HG02885 (cell line): ENCODE results near the gene NLRX1.
"Not testable (repeated sequence)": the region's sequence is repeated elsewhere in the genome, so short reads cannot be mapped to it uniquely, and the experiment has no call there.

Experiments used
- ATAC-seq: cut with Tn5 transposase; IDR thresholded peaks from one replicate; pipeline ENCODE4 v1.9.1; 2021; ENCODE audit warnings: mild to moderate bottlenecking; ENCODE audit not compliant: unreplicated experiment, poor library complexity

Gene NLRX1, protein sequence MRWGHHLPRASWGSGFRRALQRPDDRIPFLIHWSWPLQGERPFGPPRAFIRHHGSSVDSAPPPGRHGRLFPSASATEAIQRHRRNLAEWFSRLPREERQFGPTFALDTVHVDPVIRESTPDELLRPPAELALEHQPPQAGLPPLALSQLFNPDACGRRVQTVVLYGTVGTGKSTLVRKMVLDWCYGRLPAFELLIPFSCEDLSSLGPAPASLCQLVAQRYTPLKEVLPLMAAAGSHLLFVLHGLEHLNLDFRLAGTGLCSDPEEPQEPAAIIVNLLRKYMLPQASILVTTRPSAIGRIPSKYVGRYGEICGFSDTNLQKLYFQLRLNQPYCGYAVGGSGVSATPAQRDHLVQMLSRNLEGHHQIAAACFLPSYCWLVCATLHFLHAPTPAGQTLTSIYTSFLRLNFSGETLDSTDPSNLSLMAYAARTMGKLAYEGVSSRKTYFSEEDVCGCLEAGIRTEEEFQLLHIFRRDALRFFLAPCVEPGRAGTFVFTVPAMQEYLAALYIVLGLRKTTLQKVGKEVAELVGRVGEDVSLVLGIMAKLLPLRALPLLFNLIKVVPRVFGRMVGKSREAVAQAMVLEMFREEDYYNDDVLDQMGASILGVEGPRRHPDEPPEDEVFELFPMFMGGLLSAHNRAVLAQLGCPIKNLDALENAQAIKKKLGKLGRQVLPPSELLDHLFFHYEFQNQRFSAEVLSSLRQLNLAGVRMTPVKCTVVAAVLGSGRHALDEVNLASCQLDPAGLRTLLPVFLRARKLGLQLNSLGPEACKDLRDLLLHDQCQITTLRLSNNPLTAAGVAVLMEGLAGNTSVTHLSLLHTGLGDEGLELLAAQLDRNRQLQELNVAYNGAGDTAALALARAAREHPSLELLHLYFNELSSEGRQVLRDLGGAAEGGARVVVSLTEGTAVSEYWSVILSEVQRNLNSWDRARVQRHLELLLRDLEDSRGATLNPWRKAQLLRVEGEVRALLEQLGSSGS

DNA sequence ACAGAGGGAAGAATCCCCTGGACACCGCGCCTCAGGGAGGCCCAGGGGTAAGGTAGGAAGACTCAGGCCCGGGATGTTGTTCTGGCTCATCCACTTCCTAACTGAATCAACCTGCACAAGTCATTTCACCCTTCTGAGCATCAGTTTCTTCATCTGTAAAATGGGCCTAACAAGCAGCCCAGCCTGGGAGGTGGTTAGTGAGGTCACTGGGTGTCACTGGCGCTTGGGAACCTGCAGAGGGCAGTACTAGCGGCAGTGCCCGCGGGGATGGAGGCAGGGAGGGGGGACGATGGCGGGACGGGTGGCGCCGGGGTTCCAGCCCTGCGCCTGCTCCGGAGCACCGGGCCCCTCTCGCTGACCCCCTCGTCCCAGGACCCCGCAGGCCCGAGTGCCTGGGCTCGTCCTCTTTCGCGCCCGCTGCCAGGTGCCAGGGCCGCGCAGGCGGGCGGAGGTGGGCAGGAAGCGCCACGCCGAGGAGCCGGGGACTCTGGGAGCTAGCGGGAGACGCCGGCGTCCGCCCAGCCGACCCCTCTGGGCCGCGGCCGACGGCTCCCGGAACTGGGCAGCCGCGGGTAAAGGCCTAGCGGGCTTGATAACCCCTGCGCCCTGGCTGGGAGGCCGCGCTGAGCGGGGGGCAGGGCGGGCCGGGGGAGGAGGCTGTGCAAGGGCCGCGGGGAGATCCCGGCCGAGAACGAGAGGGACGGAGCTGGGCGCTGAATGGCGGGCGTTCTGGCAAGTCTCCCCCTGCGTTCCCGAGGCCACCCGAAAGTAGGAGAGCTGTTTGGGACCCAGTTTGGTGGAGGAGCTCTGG is at the start of gene NLRX1:
Gene NLRX1, plus strand, starts transcription at position 255 of the 811 bp plus-strand sequence. CDS start 2,679 bp downstream, outside the sequence.
- ATAC-seq = peak; percentile 94

DNA sequence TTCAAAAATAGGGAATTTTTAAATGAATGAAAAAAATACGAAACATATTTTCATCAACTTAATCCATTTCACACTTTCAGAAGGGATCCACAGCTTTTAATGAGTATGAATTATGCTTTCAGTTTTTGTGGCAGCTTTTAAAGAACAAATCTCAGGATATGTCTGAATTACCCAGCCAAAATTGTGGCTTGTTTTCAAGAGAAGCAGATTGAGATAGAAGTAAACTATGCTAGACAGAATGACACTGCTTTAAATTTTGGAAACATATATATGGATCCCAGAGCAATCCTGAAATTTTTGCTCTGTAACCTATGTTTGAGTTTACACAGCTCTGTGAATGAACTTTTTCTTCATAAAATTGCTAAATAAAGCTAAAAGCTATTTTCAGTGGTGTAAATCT is 49.6 kb upstream of the NLRX1 start:
- ATAC-seq = no peak

DNA sequence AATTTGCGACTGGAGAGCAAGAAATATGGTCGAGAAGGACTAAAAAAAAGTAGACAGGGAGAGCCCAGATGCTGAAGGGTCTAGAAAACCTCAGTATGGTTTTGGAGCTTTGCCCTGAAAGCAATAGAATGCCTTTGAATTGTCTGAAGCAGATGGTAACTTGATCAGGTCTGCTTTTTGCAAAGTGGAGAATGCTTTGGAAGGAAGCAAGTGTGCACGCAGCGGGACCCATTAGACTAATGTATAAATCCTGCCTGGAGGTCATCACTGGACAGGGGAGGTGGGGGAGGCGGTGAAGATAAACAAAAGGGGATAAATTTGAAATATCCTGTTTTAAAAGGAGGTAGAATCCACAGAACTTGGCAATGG is 47.9 kb upstream of the NLRX1 start:
- no peak for ATAC-seq

DNA sequence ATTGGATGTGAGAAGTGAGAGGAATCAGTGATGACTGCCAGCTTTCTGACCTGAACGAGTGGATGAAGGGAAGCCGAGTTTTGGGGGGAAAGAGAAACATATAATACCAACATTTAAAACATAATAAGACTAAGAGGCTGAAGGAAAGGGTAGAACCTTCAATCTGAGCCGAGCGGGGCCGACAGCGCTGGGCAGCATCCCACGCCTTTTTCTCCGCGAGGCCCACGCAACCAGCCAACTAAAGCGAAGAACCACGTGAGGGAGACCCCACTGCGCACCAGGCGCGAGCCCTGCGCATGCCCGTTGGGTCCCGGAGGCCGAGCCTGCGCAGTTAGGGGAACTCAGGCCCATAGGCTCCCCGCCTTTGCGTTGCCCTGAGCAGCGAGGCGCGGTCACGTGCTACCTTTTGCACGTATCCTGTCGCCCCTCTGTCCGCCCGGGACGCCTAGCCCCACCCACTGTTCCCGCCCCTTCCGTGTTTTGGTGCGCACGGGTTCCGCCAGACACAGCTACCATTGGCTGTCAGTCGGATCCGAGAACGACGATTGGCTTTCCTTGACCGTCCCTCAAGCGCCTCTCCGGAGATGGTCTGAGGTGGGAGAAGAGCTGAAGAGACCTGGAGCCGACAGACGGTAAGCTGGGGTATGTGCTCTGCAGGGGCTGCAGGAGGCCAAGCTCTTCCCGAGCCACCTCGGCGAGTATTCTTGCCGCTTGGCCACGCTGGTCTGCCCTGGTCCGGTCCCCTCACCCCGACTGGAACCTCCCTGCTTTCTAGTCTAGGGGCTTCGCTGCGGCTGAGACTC is 47.3 kb upstream of the NLRX1 start, which contains the start of gene HINFP:
Gene HINFP, plus strand, starts transcription at position 573 of the 803 bp plus-strand sequence. CDS start 5,365 bp downstream, outside the sequence.
- ATAC-seq = peak; percentile 96

DNA sequence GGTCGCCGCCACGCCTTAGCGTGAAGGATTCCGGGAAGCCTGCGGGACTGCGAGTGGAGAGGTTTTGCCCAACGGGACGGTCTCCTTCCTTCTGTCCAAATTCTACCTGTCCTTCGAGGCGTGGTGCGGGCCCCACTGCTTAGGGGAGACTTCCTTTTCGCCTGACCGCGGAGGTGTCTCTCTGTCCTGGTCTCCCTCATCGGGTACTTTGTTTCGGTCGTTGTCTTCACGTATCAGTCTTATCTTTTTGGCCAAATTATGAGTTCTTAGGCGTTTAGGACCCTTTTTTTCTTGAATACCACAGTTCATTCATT is 46.8 kb upstream of the NLRX1 start:
- ATAC-seq = no peak

DNA sequence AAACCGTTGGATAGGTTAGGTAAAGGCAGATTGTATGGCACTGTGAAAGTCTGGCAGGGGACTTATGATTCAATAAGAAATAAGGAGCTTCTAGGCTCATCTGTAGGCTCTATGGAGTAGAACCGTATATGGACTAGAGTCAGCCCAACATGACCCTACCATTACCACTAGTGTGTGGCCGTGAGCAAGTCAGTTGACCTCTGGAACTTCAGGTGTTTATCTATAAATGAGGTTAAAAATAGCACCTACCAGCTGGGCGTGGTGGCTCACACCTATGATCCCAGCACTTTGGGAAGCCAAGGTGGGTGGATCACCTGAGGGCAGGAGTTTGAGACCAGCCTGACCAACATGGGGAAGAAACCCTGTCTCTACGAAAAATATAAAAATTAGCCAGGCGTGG is 42.7 kb upstream of the NLRX1 start:
- ATAC-seq = no peak

DNA sequence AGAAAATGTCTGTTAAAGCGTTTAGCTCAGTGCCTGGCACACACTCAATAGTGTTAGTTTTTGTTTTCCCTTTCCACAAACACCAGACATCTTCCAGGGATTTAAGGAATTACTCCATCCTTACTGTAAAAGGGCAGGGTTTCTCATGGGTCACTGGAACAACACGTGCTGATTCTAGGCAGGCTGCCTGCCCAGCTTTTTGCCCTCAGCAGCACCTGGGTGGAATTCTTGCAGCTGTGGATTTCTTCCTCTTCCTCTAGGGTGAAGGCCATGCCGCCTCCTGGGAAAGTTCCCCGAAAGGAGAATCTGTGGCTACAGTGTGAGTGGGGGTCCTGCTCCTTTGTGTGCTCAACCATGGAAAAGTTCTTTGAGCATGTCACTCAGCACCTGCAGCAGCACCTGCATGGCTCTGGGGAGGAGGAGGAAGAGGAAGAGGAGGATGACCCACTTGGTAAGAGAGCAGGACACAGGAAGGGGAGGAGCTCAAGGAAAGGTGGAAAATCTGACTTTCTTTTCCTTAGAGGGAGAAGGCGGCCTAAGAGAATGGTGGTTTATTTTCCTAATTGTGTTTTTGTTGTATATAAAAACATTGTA is 41.8 kb upstream of the NLRX1 start:
- no peak for ATAC-seq

DNA sequence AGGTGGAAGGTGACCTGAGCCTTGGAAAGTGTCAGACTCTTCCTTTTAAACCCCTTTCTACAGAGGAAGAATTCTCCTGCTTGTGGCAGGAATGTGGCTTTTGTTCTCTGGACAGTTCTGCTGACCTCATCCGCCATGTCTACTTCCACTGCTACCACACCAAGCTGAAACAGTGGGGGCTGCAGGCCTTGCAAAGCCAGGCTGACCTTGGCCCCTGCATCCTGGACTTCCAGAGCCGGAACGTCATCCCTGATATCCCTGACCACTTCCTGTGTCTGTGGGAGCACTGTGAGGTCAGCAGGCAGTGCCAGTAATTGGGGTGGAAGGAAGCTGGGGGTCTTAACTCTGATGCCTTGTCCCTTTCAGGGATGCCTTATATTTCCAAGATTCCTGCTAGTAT is 37.9 kb upstream of the NLRX1 start:
- ATAC-seq = no peak

DNA sequence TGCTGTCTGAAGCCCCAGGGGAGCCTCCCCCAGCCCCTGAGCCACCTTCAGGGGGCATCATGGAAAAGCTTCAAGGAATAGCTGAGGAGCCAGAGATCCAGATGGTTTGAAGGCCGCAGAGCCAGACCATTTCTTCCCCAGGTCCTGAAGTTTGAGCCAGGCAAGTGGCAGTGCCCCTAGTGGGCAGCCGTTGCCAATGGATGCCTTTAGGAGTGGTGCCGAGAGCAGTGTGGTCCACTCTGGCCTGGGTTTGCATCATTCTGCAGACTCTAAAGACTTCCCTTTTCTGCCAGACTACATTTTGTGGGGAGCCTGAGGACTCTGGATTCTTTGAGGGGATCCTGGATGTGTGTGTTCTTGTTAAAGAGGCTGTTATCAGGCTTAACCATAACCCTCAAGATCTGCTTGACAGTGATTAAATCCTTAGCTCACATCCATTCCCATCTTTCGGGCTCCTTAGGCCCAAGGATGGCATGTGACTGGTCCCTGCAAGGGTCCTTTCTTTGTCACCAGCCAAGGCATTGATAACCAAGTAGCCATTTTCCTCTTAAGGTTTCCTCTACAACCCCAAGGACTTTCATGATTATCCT is 34.0 kb upstream of the NLRX1 start:
- ATAC-seq = no peak

DNA sequence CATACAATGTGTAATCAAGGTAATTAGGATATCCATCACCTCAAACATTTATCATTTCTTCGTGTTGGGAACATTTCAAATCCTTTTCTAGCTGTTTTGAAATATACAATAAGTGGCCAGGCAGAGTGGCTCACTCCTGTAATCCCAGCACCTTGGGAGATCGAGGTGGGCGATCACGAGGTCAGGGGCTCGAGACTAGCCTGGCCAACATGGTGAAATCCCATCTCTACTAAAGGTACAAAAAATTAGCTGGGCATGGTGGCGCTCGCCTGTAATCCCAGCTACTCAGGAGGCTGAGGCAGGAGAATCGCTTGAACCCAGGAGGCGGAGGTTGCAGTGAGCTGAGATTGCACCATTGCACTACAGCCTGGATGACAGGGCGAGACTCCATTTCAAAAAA is 29.2 kb upstream of the NLRX1 start:
- not testable (repeated sequence) for ATAC-seq

DNA sequence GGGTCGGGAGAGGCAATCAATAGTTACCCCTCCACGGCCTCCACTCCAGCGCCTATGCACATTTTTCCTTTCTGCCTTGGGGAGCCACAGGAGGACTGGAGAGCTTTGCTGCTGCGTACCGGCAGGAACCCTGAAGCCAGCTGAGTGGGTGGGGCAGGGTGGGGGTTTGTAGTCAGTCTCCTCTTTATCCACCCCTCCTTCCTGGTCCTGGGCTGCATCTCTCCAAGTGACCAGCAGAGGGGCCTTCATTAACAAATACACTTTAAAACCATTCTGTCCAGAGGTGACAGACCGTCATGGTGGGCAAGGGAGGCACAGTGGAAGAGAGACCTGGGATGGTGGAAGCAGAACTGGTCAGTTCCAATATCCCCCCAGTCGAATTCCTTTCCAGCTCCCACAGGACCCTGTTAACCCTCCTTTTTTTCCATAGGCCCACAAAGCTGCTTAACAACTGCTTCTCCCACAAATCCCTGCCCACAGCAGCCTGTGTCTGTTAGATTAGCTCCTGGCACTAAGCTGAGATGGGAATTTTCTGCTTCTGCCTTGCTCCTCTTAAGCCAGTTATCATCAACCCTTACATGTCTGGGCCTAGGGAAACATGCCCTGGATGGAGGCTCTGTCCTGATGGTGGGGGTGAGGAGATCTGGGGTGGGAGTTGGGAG is 23.6 kb upstream of the NLRX1 start:
- peak; percentile 45 for ATAC-seq

DNA sequence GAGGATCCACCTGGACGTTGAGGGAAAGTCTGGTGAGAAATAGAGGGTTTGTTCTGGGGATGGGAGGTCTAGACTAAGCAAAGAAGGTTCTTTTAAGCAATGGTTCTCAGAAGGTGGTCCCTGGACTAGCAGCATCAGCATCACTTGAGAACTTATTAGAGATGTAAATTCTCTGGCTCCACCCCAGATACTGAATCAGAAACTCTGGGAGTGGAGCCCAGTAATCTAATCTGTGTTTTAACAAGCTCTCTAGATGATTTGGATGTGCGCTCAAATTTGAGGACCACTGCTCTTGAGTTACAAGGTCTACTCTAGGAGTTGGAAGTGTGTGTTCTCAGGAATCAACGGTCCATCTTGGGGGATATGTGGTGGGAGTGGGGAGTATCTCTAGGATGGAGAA is 23.0 kb upstream of the NLRX1 start:
- no peak for ATAC-seq

DNA sequence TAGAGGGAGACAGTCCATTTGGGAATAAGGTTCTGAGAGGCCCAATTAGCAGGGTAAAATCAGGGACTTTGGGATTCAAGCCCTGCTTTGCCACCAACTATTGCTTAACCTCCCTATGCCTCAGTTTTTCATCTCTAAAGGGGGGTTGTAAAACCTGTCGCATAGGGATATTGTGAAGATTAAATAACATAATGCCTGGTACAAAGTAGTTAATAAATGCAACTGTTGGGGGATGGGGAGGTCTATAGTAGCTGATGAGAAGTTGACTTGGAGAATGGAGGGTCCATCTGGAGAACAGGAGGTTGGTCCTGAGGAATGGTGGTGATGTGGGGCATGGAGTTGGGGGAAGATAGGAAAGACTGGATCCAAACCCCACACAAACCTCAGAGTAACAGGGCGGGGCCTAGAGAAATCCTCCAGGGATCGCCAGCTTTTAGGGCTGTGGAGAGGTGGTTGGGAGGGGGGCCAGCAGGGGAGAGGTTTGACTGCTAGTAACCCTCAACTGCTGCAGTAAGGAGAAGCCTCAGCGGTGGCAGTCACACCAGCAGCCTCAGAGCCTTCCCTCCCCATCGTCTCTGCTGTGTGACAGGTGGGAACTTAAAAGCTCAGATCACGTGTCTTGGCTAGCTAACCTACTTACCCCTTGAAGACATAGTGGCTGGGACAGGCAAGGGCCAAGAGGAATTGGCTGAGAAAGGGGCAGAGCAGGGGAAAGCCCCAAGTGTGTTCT is 20.8 kb upstream of the NLRX1 start:
- no peak for ATAC-seq

DNA sequence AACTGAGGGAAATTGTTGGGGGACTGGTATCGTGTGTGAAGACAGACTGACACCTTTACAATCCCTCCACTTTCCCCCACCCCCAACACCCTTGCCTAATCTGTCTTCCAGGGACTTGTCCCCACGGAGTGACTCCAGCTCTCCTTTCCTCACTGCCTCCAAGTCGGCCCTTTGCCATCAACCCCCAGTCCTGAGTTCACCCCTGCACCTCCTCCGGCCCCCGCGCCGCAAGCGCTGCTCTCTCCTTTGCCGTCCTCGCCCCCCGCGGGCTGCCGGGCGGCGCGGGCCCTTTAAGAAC is 19.9 kb upstream of the NLRX1 start:
- ATAC-seq = no peak

DNA sequence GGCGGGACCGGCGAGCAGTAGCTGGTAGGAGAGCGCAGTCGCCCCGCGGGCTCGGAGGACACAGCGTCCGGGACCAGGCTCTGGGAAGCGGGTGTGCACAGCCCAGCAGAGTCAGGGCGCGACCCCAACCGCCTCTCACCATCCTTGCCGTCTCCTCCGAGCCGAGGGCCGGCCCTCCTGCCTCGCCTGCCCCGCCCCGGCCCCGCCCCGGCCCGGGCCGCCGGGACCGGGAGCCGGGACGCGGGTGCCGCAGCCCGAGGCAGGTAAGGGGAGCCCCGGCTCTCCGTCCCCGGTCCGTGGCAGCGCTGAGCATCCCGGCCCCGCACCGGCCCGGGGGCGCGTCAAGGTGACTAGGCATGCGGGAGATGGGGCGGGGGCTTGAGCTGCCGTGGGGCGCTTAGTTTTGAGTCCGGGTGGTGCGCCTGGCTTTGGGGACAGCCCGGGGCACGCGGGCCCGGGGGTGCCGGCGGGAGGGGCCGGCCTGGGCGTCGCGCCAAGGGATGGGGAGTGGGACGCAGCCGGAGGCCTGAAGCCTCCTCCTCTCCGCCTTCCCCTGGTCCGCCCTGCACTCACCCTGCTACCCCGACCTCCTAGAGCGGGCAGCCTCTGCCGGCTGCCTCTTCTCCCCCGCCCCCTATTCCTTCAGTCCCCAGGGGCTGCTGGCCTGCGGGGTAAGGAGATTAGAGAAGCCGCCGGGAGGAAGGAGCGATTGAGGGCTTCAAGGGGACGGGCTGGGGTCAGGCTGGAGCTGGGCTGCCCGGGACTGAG is 19.3 kb upstream of the NLRX1 start, which contains the start of gene ABCG4:
Gene ABCG4, plus strand, starts transcription at position 35 of the 768 bp plus-strand sequence. CDS start 914 bp downstream, outside the sequence.
- no peak for ATAC-seq

DNA sequence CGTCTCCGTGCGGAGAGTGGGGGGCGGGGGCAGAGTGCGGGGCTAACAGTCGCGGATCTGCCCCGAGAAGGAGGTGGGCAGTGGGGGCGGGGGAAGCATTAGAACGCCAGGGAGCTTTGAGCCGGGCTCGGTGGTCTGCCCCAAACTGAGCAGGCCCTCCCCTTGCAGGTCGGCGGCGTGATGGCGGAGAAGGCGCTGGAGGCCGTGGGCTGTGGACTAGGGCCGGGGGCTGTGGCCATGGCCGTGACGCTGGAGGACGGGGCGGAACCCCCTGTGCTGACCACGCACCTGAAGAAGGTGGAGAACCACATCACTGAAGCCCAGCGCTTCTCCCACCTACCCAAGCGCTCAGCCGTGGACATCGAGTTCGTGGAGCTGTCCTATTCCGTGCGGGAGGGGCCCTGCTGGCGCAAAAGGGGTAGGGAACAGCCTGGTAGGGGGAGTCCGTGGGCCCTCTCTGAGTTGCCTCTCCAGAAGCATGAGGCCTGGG is 18.7 kb upstream of the NLRX1 start:
- no peak for ATAC-seq

DNA sequence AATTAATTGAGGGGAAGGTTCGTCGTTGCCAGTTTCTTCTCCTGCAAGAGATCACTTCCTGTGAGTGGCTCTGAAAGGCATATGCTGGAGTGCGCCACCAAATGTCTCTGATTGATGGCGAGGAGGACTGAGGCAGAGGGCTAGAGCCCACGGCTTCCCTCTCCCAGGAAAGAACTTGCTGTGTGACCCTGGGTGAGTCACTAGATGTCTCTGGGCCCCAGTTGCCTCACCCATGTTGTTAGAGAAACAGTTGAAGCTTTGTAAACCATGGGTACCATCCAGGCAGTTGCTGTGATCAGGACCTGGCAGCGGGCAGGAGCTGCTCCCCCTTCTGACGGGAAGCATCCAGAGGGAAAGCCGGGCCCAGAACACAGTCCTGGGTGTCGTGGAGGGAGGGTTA is 16.5 kb upstream of the NLRX1 start:
- ATAC-seq = no peak
